ENCODE data around the gene JHY. TPM values are rescaled to one million over a fixed set of nuclear protein-coding genes. Genes with fewer than 3 reads are reported as not detected.

JHY gene
- total RNA-seq (1 to 10 TPM; 5.4 TPM), polyA plus RNA-seq (1 to 10 TPM; 1.5 to 3.9 TPM)

DNA sequence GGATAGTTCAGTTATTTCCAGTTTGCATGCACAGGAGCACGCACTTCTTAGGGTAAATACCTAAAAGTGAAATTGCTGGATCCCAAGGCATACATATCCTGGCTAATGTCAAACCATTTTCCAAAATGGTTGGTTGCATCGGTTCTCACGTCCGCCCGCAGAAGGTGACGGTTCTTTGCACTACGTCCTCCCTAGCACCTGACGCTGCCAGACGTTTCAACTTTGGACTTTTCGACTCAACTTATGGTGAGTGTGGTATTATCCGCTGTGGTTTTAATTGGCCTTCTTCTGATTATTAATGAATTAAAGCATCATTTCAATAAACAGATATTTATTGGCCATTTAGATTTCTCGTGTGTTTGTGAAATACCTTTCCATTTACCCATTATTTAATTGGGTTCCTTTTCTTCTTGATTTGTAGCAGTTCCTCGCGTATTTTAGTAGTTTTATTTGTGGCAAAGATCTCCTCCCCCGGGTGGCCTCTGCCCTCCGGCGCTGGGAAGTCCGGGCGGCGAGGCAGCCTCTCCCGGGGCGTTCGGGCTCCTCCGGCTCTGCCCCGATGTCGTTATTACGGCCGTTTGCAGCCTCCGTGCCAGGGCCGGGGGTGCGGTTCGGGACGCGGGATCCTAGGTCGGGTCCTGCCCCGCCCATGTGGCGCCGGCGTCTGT lies at the start of gene JHY:
Gene JHY (plus strand): TSS at position 571 of the 668 bp plus-strand sequence. CDS start 3,091 bp downstream, outside the sequence.
- H3K4me1 Mint-ChIP-seq, result peaks cover 22 to 25% (median 23%) of the 10 kb centered on the region in 4 donors
- Histone ChIP-seq H3K9me3 (ENCODE audit: control insufficient read depth in 1 of 2, low read length in 2 of 2) (no peaks in the 10 kb centered on the region), H3K27me3 (ENCODE audit: insufficient read depth, low read length) (no peaks in the 10 kb centered on the region), H3K4me3 (ENCODE audit: low read length in 2 of 2) (peak within 1 kb of the TSS; percentile 42 to 56), H3K36me3 (ENCODE audit: insufficient read depth, low read length) (no peaks in the 10 kb centered on the region), H3K4me1 (ENCODE audit: insufficient read depth, low read length) (peaks cover 20% of the 10 kb centered on the region), H3K27ac (ENCODE audit: low read depth, low read length) (peak within 1 kb of the TSS; percentile 63)
- intact Hi-C loops (cut with micrococcal nuclease), result loop anchor here (2.0 kb wide), 1 partner anchor 180 kb away; the partner anchor contains the start of gene HSPA8
- H3K4me3 Mint-ChIP-seq, result peak within 1 kb of the TSS; percentile 83 to 91 (median 88)
- ChIA-PET POLR2A (ENCODE audit: partially characterized antibody) (interaction anchor here (0.9 to 2.2 kb wide), 2 partner anchors 9 to 180 kb away, joined by 3 to 13 read pairs; partner anchors contain the start of gene HSPA8), CTCF (ENCODE audit: partially characterized antibody) (interaction anchor here (1.0 to 1.3 kb wide), 2 partner anchors 15 to 31 kb away, joined by 3 to 4 read pairs; no protein-coding TSS in a partner anchor)
- DNase-seq, result peak in 1 of 5 donors; percentile 56
- H3K36me3 Mint-ChIP-seq, result peaks cover 5% of the 10 kb centered on the region in 2 donors
- no peaks in the 10 kb centered on the region for H3K27me3 Mint-ChIP-seq
- H3K27ac Mint-ChIP-seq, result peak within 1 kb of the TSS; percentile 78 to 93 (median 81)
- H3K9me3 Mint-ChIP-seq, result peaks cover 0 to 2% (median 0%) of the 10 kb centered on the region in 8 donors

DNA sequence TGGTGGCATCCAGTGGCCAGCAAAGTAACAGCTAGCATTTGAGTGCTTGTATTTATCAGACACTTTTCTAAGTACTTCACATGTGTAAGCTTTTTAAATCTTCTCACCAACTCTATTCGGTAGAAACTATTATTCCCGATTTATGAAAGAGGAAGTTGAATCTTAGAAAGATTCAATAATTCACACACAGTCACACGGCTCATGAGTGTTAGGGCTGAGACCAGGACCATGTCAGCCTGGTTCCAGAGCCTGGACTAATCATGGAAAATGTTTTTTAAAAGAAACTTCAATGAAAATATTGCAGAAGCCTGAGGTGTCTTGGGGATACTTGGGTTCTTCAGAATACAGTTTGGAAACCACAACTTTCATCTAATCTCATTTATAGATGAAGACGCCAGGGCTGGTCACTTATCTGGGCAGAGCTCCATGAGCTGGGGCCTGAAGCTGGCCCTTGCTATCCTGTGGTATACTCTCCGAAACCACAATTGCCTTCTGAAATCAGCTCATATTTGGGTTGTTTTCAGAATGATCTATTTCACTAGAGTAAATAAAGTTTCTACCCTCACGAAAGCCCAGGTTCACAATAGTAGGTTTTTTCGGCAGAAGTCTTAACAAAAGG lies 48.6 kb upstream of the JHY start:
- Histone ChIP-seq H3K4me3 (ENCODE audit: low read length in 2 of 2) (no peak overlapping the region), H3K27me3 (ENCODE audit: insufficient read depth, low read length) (no peaks in the 10 kb centered on the region), H3K27ac (ENCODE audit: low read depth, low read length) (no peak overlapping the region), H3K9me3 (ENCODE audit: control insufficient read depth in 1 of 2, low read length in 2 of 2) (no peaks in the 10 kb centered on the region), H3K36me3 (ENCODE audit: insufficient read depth, low read length) (no peaks in the 10 kb centered on the region), H3K4me1 (ENCODE audit: insufficient read depth, low read length) (no peaks in the 10 kb centered on the region)
- CTCF ChIA-PET (ENCODE audit: partially characterized antibody), result interaction anchor here (1.0 to 5.5 kb wide), 4 partner anchors 14 to 189 kb away, joined by 3 to 31 read pairs (median 4); no protein-coding TSS in a partner anchor
- Mint-ChIP-seq H3K36me3 (no peaks in the 10 kb centered on the region), H3K4me3 (no peak overlapping the region), H3K27me3 (peaks cover 8 to 14% of the 10 kb centered on the region in 2 donors), H3K9me3 (peaks cover 0 to 3% (median 0%) of the 10 kb centered on the region in 8 donors), H3K27ac (no peak overlapping the region), H3K4me1 (peaks cover 0 to 6% (median 5%) of the 10 kb centered on the region in 4 donors)
- no peak for DNase-seq
- POLR2A ChIA-PET (ENCODE audit: partially characterized antibody), result no interaction called here
- intact Hi-C loops (cut with micrococcal nuclease), result no loop called here

DNA sequence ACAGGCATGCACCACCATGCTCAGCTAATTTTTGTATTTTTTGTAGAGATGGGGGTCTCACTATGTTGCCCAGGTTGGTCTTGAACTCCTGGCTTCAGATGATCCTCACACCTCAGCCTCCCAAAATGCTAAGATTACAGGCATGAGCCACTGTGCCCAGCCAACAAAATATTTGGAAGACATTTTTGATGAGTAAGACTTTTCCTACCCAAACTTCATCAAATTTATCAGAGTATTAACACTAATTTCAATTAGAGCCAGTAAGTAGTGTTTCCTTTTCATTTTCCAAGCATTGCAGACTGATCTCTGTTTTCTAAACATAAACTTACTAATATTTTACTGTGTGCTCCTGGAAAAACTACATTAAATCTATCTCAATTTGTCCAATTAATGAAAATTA lies 45.6 kb upstream of the JHY start:
- intact Hi-C loops (cut with micrococcal nuclease), result no loop called here
- no peak overlapping the region for H3K27ac ChIP-seq (ENCODE audit: low read depth, low read length)
- H3K4me1 ChIP-seq (ENCODE audit: insufficient read depth, low read length), result no peaks in the 10 kb centered on the region
- H3K27me3 Mint-ChIP-seq, result peaks cover 8 to 14% of the 10 kb centered on the region in 2 donors
- H3K27me3 ChIP-seq (ENCODE audit: insufficient read depth, low read length), result no peaks in the 10 kb centered on the region
- no peaks in the 10 kb centered on the region for H3K36me3 Mint-ChIP-seq
- H3K9me3 Mint-ChIP-seq, result no peaks in the 10 kb centered on the region
- peaks cover 4 to 6% (median 5%) of the 10 kb centered on the region in 4 donors for H3K4me1 Mint-ChIP-seq
- no peaks in the 10 kb centered on the region for H3K9me3 ChIP-seq (ENCODE audit: control insufficient read depth in 1 of 2, low read length in 2 of 2)
- no peak overlapping the region for H3K4me3 Mint-ChIP-seq
- POLR2A ChIA-PET (ENCODE audit: partially characterized antibody), result no interaction called here
- H3K36me3 ChIP-seq (ENCODE audit: insufficient read depth, low read length), result no peaks in the 10 kb centered on the region
- no peak overlapping the region for H3K27ac Mint-ChIP-seq
- no peak overlapping the region for H3K4me3 ChIP-seq (ENCODE audit: low read length in 2 of 2)
- CTCF ChIA-PET (ENCODE audit: partially characterized antibody), result interaction anchor here (5.5 kb wide), 1 partner anchor 17 kb away, joined by 31 read pairs; no protein-coding TSS in a partner anchor
- DNase-seq, result no peak

DNA sequence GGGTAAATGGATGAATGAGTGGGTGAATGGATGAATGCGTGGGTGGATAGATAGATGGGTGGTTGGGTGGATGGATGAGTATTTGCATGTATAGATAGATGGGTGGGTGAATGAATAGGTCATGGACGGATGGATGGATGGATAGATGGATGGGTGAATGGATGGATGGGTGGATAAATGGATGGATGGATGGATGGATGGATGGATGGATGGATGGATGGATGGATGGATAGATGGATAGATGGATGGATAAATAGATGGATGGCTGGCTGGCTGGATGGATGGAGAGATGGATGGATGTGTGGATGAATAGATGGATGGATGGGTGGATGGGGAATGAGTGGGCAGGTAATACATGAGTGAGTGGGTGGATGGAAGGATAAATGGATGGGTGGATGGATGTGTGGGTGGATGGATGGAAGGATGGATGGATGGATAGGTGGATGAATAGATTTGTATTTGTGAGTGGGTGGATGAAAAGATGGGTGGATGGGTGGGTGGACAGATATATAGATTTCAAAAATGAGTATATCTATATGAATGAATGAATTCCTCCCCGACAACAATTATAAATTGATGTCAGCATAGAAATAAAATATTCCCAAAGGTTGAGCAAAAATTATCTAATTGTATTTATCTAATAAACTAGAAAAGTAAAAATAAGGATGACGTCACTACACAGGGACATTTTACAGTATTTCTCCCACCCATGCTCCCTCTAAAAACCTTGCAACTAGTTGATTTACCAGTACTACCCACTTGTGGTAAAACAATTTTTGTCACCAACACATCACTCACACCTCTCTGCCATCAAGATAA lies 44.8 kb upstream of the JHY start:
- DNase-seq, result no peak
- no peak overlapping the region for H3K4me3 Mint-ChIP-seq
- ChIA-PET POLR2A (ENCODE audit: partially characterized antibody) (interaction anchor here (1.5 kb wide), 1 partner anchor 14 kb away, joined by 6 read pairs; no protein-coding TSS in a partner anchor), CTCF (ENCODE audit: partially characterized antibody) (interaction anchor here (1.1 to 1.2 kb wide), 2 partner anchors 16 to 41 kb away, joined by 4 read pairs; no protein-coding TSS in a partner anchor)
- H3K36me3 ChIP-seq (ENCODE audit: insufficient read depth, low read length), result no peaks in the 10 kb centered on the region
- no peaks in the 10 kb centered on the region for H3K36me3 Mint-ChIP-seq
- H3K27ac Mint-ChIP-seq, result peak overlapping the region in 1 of 7 donors; percentile 77
- H3K4me1 ChIP-seq (ENCODE audit: insufficient read depth, low read length), result peaks cover 3% of the 10 kb centered on the region
- intact Hi-C loops (cut with micrococcal nuclease), result no loop called here
- H3K27ac ChIP-seq (ENCODE audit: low read depth, low read length), result no peak overlapping the region
- peaks cover 8 to 14% of the 10 kb centered on the region in 2 donors for H3K27me3 Mint-ChIP-seq
- no peaks in the 10 kb centered on the region for H3K9me3 Mint-ChIP-seq
- no peak overlapping the region for H3K4me3 ChIP-seq (ENCODE audit: low read length in 2 of 2)
- H3K9me3 ChIP-seq (ENCODE audit: control insufficient read depth in 1 of 2, low read length in 2 of 2), result no peaks in the 10 kb centered on the region
- H3K27me3 ChIP-seq (ENCODE audit: insufficient read depth, low read length), result no peaks in the 10 kb centered on the region
- H3K4me1 Mint-ChIP-seq, result peaks cover 4 to 10% (median 9%) of the 10 kb centered on the region in 4 donors

DNA sequence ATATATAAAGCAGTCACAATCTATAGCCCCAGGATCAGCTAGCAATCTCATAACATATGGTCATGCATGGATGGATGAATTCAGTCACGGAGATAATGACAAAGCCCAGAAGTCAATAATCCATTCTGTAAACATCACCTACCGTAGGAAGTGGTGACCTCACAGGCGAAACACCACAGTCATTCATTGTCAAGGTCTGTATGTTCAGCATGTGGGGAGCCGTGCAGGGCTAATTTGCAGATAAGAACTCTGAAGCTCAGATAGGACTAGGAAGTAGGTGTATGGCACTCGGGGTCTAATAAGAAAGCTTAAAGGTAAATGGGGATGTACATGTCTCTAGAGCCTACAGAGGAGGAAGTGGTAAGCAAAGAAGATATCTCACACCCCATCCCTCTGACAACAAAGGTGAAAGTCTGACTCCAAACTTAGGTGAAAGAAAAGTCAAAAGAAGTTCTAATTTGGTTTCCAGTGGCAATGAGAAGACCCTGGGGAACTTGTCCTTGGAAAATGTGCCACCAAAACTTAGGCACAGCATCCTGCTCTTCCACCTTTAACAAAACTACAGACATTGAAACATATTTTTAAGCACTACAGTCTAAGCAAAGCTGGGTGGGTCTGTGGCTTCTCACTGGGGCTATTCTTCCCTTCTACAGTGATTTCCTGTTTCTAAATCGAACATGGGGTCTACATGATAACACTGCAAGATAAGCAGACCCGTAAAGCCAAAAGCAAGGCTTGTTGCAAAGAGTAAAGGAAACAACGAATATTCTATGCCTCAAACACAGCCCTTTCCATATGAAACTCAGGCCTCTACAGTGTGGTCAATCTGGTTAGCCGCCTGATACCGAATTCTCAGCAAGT lies 39.0 kb upstream of the JHY start:
- Mint-ChIP-seq H3K4me3 (peak overlapping the region in 7 of 8 donors; percentile 27 to 75 (median 65)), H3K4me1 (peaks cover 18 to 33% (median 23%) of the 10 kb centered on the region in 4 donors), H3K36me3 (no peaks in the 10 kb centered on the region), H3K27ac (peak overlapping the region; percentile 59 to 89 (median 76)), H3K9me3 (no peaks in the 10 kb centered on the region), H3K27me3 (peaks cover 1 to 2% of the 10 kb centered on the region in 2 donors)
- peak; percentile 37 to 75 (median 53) for DNase-seq
- H3K4me3 ChIP-seq (ENCODE audit: low read length in 2 of 2), result no peak overlapping the region
- ChIA-PET POLR2A (ENCODE audit: partially characterized antibody) (interaction anchor here (0.5 to 2.4 kb wide), 3 partner anchors 9 to 310 kb away, joined by 3 to 23 read pairs (median 3); no protein-coding TSS in a partner anchor), CTCF (ENCODE audit: partially characterized antibody) (interaction anchor here (1.1 to 6.2 kb wide), 7 partner anchors 9 to 263 kb away, joined by 3 to 67 read pairs (median 5); no protein-coding TSS in a partner anchor)
- H3K9me3 ChIP-seq (ENCODE audit: control insufficient read depth in 1 of 2, low read length in 2 of 2), result no peaks in the 10 kb centered on the region
- intact Hi-C loops (cut with micrococcal nuclease), result no loop called here
- H3K27me3 ChIP-seq (ENCODE audit: insufficient read depth, low read length), result no peaks in the 10 kb centered on the region
- H3K4me1 ChIP-seq (ENCODE audit: insufficient read depth, low read length), result peaks cover 25% of the 10 kb centered on the region
- H3K36me3 ChIP-seq (ENCODE audit: insufficient read depth, low read length), result no peaks in the 10 kb centered on the region
- H3K27ac ChIP-seq (ENCODE audit: low read depth, low read length), result peak overlapping the region; percentile 23

DNA sequence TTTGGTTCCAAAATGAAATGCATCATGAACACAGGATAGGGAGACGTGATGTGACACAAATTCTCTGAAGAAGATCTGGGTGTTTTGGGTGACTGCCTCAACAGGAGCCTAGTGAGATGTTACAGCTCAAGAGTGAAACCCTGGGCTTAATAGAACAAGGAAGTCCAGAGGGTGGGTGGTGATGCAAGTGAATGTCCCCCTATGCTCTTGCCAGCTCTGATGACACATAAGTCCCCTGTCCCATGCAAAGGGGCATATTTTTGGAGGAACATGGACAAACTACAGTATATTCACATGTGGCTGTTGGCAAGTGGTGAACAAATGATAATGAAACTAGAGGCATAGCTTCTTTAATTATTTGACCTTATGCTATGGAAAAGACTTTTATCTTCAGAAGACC lies 35.1 kb upstream of the JHY start:
- DNase-seq, result no peak
- H3K36me3 ChIP-seq (ENCODE audit: insufficient read depth, low read length), result no peaks in the 10 kb centered on the region
- H3K4me3 ChIP-seq (ENCODE audit: low read length in 2 of 2), result no peak overlapping the region
- POLR2A ChIA-PET (ENCODE audit: partially characterized antibody), result no interaction called here
- Mint-ChIP-seq H3K4me1 (peaks cover 30 to 48% (median 39%) of the 10 kb centered on the region in 4 donors), H3K27ac (peak overlapping the region in 1 of 7 donors; percentile 33), H3K9me3 (no peaks in the 10 kb centered on the region), H3K36me3 (no peaks in the 10 kb centered on the region), H3K27me3 (peaks cover 1 to 2% of the 10 kb centered on the region in 2 donors), H3K4me3 (no peak overlapping the region)
- no peak overlapping the region for H3K27ac ChIP-seq (ENCODE audit: low read depth, low read length)
- no peaks in the 10 kb centered on the region for H3K27me3 ChIP-seq (ENCODE audit: insufficient read depth, low read length)
- H3K9me3 ChIP-seq (ENCODE audit: control insufficient read depth in 1 of 2, low read length in 2 of 2), result no peaks in the 10 kb centered on the region
- CTCF ChIA-PET (ENCODE audit: partially characterized antibody), result interaction anchor here (1.2 to 1.5 kb wide), 3 partner anchors 14 to 50 kb away, joined by 3 to 5 read pairs (median 4); no protein-coding TSS in a partner anchor
- H3K4me1 ChIP-seq (ENCODE audit: insufficient read depth, low read length), result peaks cover 41% of the 10 kb centered on the region
- intact Hi-C loops (cut with micrococcal nuclease), result no loop called here

Measured in CD4-positive, alpha-beta memory T cell (primary cell).